B cell (primary cell): ENCODE data around the gene PPL. TPM values are rescaled to one million over a fixed set of nuclear protein-coding genes. Genes with fewer than 3 reads are reported as not detected.

Experiments used
- ATAC-seq: fragments of 200-7000 bp; cut with Tn5 transposase; one replicate; pipeline ENCODE4 v1.10.0; 2021; ENCODE audit warnings: low read depth, mild to moderate bottlenecking, moderate number of reproducible peaks, moderate library complexity
- CTCF ChIA-PET: fragments of 350-600 bp; sonication (Branson Sonifier 250); formaldehyde crosslinking; loops from one replicate; lab custom pipeline; 2021; ENCODE audit warnings: antibody characterized with exemption, inconsistent platforms; lab: Charles Lee
- POLR2A ChIA-PET: fragments of 350-600 bp; sonication (Branson Sonifier 250); formaldehyde crosslinking; loops from one replicate; lab custom pipeline; 2021; ENCODE audit warnings: antibody characterized with exemption; lab: Charles Lee
- DNase-seq: peaks from one replicate; pipeline ENCODE4 v3.0.0; 2013
- H2AFZ ChIP-seq: 2 replicates; pipeline ENCODE4 v1.6.1; 2012; ENCODE audit warnings: mild to moderate bottlenecking, low read depth, low read length; ENCODE audit not compliant: insufficient read depth, poor library complexity, severe bottlenecking
- H3K27ac ChIP-seq, 2 donors: 1 replicate in 1 of 2; 2 replicates in 1 of 2; pipeline ENCODE4 v1.5.1; 2012 to 2013; ENCODE audit warnings: low read length in 2 of 2, mild to moderate bottlenecking in 2 of 2, moderate library complexity in 1 of 2
- H3K27me3 ChIP-seq, 4 experiments: fragments of 200-600 bp in 1 of 4; sonication (generic) in 1 of 4; replicated peaks in 1 of 4; 1 replicate in 2 of 4; 2 replicates in 2 of 4; pipeline versions ENCODE4 v1.6.1 to v1.7.0; 2013 to 2016; ENCODE audit warnings: low read length in 3 of 4, mild to moderate bottlenecking in 2 of 4, mixed read lengths in 1 of 4, moderate library complexity in 1 of 4; ENCODE audit not compliant: insufficient read depth in 4 of 4, control insufficient read depth in 3 of 4; ENCODE audit errors: control extremely low read depth in 1 of 4
- H3K36me3 ChIP-seq, 2 experiments: replicated peaks in 1 of 2; 1 replicate in 1 of 2; 2 replicates in 1 of 2; pipeline versions ENCODE4 v1.6.1 to v1.7.1; 2013; ENCODE audit warnings: low read length in 1 of 2; ENCODE audit not compliant: insufficient read depth in 2 of 2, control insufficient read depth in 1 of 2; ENCODE audit errors: control extremely low read depth in 1 of 2, extremely low read depth in 1 of 2
- H3K4me1 ChIP-seq, 2 donors: fragments of 200-600 bp in 1 of 2; sonication (generic) in 1 of 2; 1 replicate in 1 of 2; 2 replicates in 1 of 2; pipeline versions ENCODE4 v1.5.1 to v1.6.1; 2013 to 2017; ENCODE audit warnings: low read length in 2 of 2; ENCODE audit not compliant: control insufficient read depth in 2 of 2, insufficient read depth in 2 of 2
- H3K4me2 ChIP-seq: replicated peaks from 2 replicates; pipeline ENCODE3; 2012; ENCODE audit warnings: mild to moderate bottlenecking, low read depth, low read length; ENCODE audit not compliant: poor library complexity, severe bottlenecking
- H3K4me3 ChIP-seq, 5 experiments: fragments of 200-600 bp in 1 of 5; sonication (generic) in 1 of 5; 1 replicate in 3 of 5; 2 replicates in 2 of 5; pipeline versions ENCODE4 v1.5.1 to v1.7.0; 2011 to 2016; ENCODE audit warnings: low read length in 4 of 5, mild to moderate bottlenecking in 4 of 5, low read depth in 2 of 5, control low read depth in 1 of 5, moderate library complexity in 1 of 5; ENCODE audit not compliant: insufficient read depth in 1 of 5; ENCODE audit errors: control extremely low read depth in 1 of 5, extremely low read depth in 1 of 5
- H3K79me2 ChIP-seq: fragments of 200-600 bp; sonication (generic); one replicate; pipeline ENCODE4 v1.6.0; 2016; ENCODE audit warnings: low read length; ENCODE audit not compliant: control insufficient read depth, insufficient read depth
- H3K9ac ChIP-seq: fragments of 200-600 bp; sonication (generic); 2 replicates; pipeline ENCODE4 v1.6.1; 2017; ENCODE audit warnings: mild to moderate bottlenecking, low read length, moderate library complexity
- H3K9me3 ChIP-seq, 3 donors: one replicate each; pipeline versions ENCODE4 v1.6.1 to v1.7.1; 2013; ENCODE audit warnings: low read length in 2 of 3; ENCODE audit not compliant: control insufficient read depth in 2 of 3, insufficient read depth in 1 of 3; ENCODE audit errors: control extremely low read depth in 1 of 3
- H4K20me1 ChIP-seq: 2 replicates; pipeline ENCODE4 v1.6.0; 2012; ENCODE audit warnings: mild to moderate bottlenecking, low read length; ENCODE audit not compliant: insufficient read depth, control insufficient read depth, poor library complexity, severe bottlenecking
- H3K27ac Mint-ChIP-seq: one replicate; pipeline ENCODE4 v1.8.0; 2021; ENCODE audit warnings: mixed read lengths
- H3K27me3 Mint-ChIP-seq: one replicate; pipeline ENCODE4 v1.8.0; 2021; ENCODE audit warnings: mixed read lengths
- H3K4me1 Mint-ChIP-seq: one replicate; pipeline ENCODE4 v1.8.0; 2021; ENCODE audit warnings: mixed read lengths
- H3K4me3 Mint-ChIP-seq: one replicate; pipeline ENCODE4 v1.8.0; 2021; ENCODE audit warnings: mixed read lengths
- H3K9me3 Mint-ChIP-seq: one replicate; pipeline ENCODE4 v1.8.0; 2022; ENCODE audit warnings: mixed read lengths; ENCODE audit not compliant: insufficient read depth
- EZH2 ChIP-seq: IDR thresholded peaks from 2 replicates; pipeline ENCODE4 v1.6.1; 2012; ENCODE audit warnings: borderline replicate concordance, low read depth, mild to moderate bottlenecking, moderate library complexity, low read length; ENCODE audit not compliant: insufficient read depth, poor library complexity, severe bottlenecking
- WGBS: methylation state at CpG from one replicate; pipeline ENCODE4 v1.1.5; 2013; ENCODE audit warnings: missing lambda C conversion rate; ENCODE audit not compliant: insufficient coverage; 5-methylcytosine and 5-hydroxymethylcytosine counted together
- intact Hi-C: fragments of 100-400 bp; cut with micrococcal nuclease; formaldehyde crosslinking; loops from one replicate; pipeline ENCODE4 v1.10.0; 2022
- polyA plus RNA-seq: library from polyadenylated mRNA; depleted of rRNA; stranded (reverse); fragments of >200 nt; gene quantifications from 2 replicates; pipeline ENCODE4 v1.2.3, GENCODE V29; 2012
- total RNA-seq, 2 donors: library from RNA; stranded (reverse); fragments of 120-200 nt in 1 of 2; gene quantifications; 1 replicate in 1 of 2; 2 replicates in 1 of 2; pipeline versions ENCODE4 v1.2.3 to v1.2.4, GENCODE V29; 2013 to 2022
- TF ChIP-seq, protein P1 (sequence below): fragments of 200-600 bp; IDR thresholded peaks from one replicate; pipeline ENCODE4 v1.8.0; 2022; ENCODE audit warnings: antibody characterized with exemption, mild to moderate bottlenecking

The PPL gene
- total and polyA plus RNA-seq, 2 donors (not counting 1 experiment from before 2014, with no cell fraction given), result not detected

DNA sequence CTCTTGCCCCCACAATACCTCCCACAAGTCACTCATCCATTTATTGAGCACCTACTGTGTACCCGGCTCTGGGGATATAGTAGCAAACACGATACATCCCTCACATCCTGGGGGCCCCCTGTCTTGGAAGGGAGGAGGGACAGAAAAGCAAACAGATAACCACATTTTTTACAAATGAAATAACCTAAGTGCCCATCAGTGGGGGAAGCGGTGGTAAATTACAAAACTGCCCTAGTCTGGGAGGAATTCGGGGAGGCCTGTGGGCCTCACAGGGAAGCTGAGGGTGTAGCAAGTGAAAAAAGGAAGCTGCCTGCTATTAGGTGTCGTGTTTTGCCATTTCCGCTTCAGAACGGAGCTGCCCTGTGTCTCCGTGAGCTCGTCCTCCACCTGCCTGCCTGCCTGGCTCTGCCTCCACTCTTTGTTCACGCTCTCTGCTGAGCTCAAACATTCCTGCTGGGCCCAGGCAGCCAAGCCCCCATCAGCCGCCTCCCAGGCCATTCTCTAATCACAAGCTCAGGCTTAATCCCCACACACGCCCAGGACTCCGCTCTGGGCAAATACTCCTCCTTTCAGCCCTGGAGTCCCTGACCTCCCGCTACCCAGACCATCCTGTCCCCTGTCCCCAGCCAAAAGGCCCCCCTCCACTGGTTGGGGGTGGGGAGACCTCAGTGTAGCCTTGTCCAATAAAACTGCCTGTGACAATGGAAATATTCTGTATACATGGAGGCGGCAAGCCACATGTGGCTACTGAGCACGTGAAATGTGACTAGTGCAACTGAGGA is 11.0 kb upstream of the PPL start:
- peaks cover 6% of the 10 kb centered on the region for H3K4me1 Mint-ChIP-seq
- Histone ChIP-seq H2AFZ (peak overlapping the region; percentile 42), H3K9ac (no peak overlapping the region), H3K36me3 (no peaks in the 10 kb centered on the region), H3K4me3 (no peak overlapping the region), H3K79me2 (no peaks in the 10 kb centered on the region), H4K20me1 (no peaks in the 10 kb centered on the region), H3K4me1 (no peaks in the 10 kb centered on the region), H3K27ac (no peak overlapping the region), H3K4me2 (no peak overlapping the region), H3K9me3 (peaks cover 0 to 3% (median 0%) of the 10 kb centered on the region in 3 donors), H3K27me3 (peaks cover 0 to 2% (median under 1%) of the 10 kb centered on the region in 4 experiments)
- H3K4me3 Mint-ChIP-seq, result no peak overlapping the region
- no peaks in the 10 kb centered on the region for H3K9me3 Mint-ChIP-seq
- no peak overlapping the region for H3K27ac Mint-ChIP-seq
- no peak for TF ChIP-seq EZH2
- TF ChIP-seq, protein P1, sequence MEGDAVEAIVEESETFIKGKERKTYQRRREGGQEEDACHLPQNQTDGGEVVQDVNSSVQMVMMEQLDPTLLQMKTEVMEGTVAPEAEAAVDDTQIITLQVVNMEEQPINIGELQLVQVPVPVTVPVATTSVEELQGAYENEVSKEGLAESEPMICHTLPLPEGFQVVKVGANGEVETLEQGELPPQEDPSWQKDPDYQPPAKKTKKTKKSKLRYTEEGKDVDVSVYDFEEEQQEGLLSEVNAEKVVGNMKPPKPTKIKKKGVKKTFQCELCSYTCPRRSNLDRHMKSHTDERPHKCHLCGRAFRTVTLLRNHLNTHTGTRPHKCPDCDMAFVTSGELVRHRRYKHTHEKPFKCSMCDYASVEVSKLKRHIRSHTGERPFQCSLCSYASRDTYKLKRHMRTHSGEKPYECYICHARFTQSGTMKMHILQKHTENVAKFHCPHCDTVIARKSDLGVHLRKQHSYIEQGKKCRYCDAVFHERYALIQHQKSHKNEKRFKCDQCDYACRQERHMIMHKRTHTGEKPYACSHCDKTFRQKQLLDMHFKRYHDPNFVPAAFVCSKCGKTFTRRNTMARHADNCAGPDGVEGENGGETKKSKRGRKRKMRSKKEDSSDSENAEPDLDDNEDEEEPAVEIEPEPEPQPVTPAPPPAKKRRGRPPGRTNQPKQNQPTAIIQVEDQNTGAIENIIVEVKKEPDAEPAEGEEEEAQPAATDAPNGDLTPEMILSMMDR, result no peak
- POLR2A ChIA-PET, result no interaction called here
- 38% methylated on average over 7 of the region's 16 CpGs for WGBS
- DNase-seq, result no peak
- no peak for ATAC-seq
- CTCF ChIA-PET, result interaction anchor here (1.2 kb wide), 1 partner anchor 9 kb away, joined by 3 read pairs; no protein-coding TSS in a partner anchor
- peaks cover 17% of the 10 kb centered on the region for H3K27me3 Mint-ChIP-seq
- intact Hi-C loops, result no loop called here

DNA sequence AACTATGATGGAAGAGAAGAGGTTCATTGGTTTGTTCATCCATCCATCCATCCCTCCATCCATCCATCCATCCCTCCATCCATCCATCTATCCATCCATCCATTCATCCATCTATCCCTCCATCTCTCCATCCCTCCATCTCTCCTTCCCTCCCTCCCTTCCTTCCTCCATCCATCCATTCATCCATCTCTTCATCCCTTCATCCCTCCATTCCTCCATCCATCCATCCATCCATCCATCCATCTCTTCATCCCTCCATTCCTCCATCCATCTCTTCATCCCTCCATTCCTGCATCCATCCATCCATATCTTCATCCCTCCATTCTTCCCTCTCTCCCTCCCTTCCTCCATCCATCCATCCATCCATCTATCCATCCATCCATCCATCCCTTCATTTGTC is 10.0 kb upstream of the PPL start:
- no peaks in the 10 kb centered on the region for H3K4me1 ChIP-seq
- intact Hi-C loops, result no loop called here
- CTCF ChIA-PET, result no interaction called here
- no peak overlapping the region for H3K4me2 ChIP-seq
- H3K27me3 ChIP-seq, result peaks cover 0 to 2% (median under 1%) of the 10 kb centered on the region in 4 experiments
- Mint-ChIP-seq H3K27me3 (peaks cover 17% of the 10 kb centered on the region), H3K9me3 (no peaks in the 10 kb centered on the region), H3K27ac (no peak overlapping the region), H3K4me3 (no peak overlapping the region), H3K4me1 (peaks cover 6% of the 10 kb centered on the region)
- ATAC-seq, result no peak
- H3K4me3 ChIP-seq, result no peak overlapping the region
- H3K9me3 ChIP-seq, result peaks cover 0 to 3% (median 0%) of the 10 kb centered on the region in 3 donors
- H3K79me2 ChIP-seq, result no peaks in the 10 kb centered on the region
- DNase-seq, result no peak
- H2AFZ ChIP-seq, result no peak overlapping the region
- TF ChIP-seq, protein P1, result no peak
- TF ChIP-seq EZH2, result no peak
- no peaks in the 10 kb centered on the region for H4K20me1 ChIP-seq
- POLR2A ChIA-PET, result no interaction called here
- H3K9ac ChIP-seq, result no peak overlapping the region
- H3K27ac ChIP-seq, result no peak overlapping the region
- no peaks in the 10 kb centered on the region for H3K36me3 ChIP-seq
